ENCODE measurements around the gene BTF3L4. TPM values are rescaled to one million over a fixed set of nuclear protein-coding genes. Genes with fewer than 3 reads are reported as not detected.

The BTF3L4 gene
- total RNA-seq, 1 experiment from 2014 or later: 106 TPM

DNA sequence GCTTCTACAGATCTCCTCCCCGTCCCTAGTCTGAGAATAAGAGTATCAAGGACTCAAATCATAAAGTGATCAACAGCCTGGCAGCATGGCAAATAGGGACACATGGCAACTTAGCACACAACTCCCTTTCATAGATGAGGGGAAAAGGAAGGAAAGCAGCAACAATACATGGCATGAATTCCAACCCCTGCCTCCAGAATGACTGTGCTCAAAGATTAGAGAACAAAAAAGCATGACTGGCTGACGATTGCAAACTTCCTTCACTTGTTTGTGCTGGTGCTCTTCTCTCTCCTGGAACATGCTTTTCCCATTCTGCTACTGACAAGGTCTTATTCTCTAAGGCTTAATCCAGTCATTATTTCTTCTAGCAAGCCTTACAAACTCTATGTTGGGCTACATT lies 34.0 kb upstream of the BTF3L4 start:
- H3K27ac Mint-ChIP-seq: no peak overlapping the region
- H3K79me2 ChIP-seq (ENCODE audit: insufficient read depth, low read length): no peaks in the 10 kb centered on the region
- H3K27me3 ChIP-seq (ENCODE audit: insufficient read depth, low read length): no peaks in the 10 kb centered on the region
- H3K4me3 Mint-ChIP-seq: no peak overlapping the region
- no peak overlapping the region for H3K9ac ChIP-seq (ENCODE audit: extremely low read depth, insufficient read length, low read length)
- H2AK5ac ChIP-seq (ENCODE audit: insufficient read length, low read length): no peak overlapping the region
- no peaks in the 10 kb centered on the region for H4K20me1 ChIP-seq (ENCODE audit: control insufficient read depth, insufficient read depth, insufficient read length)
- no peak overlapping the region for H3K27ac ChIP-seq (ENCODE audit: insufficient read length, low read depth, low read length)
- DNase-seq: no peak
- no CpG with 5 or more reads among the region's 2 CpGs for WGBS (ENCODE audit: extremely low coverage, insufficient read length, low lambda C conversion rate)
- H3K18ac ChIP-seq (ENCODE audit: insufficient read length, low read depth, low read length): no peak overlapping the region
- no peak overlapping the region for H3T11ph ChIP-seq (ENCODE audit: low read length)
- no peaks in the 10 kb centered on the region for H3K4me1 Mint-ChIP-seq
- H3K23me2 ChIP-seq (ENCODE audit: insufficient read length, low read depth, low read length, poor library complexity, severe bottlenecking): no peaks in the 10 kb centered on the region
- H2BK20ac ChIP-seq (ENCODE audit: low read depth, low read length, poor library complexity, severe bottlenecking): no peak overlapping the region
- H3K79me1 ChIP-seq (ENCODE audit: insufficient read depth, low read depth, low read length, poor library complexity, severe bottlenecking): no peaks in the 10 kb centered on the region
- no peak overlapping the region for H2BK12ac ChIP-seq (ENCODE audit: insufficient read length, low read depth, low read length)
- H2BK15ac ChIP-seq (ENCODE audit: low read depth, low read length): no peak overlapping the region
- H2AFZ ChIP-seq (ENCODE audit: low read length): no peak overlapping the region
- H2BK5ac ChIP-seq (ENCODE audit: insufficient read length, low read length): no peak overlapping the region
- H3K56ac ChIP-seq (ENCODE audit: insufficient read length, low read depth, low read length): no peak overlapping the region
- H3K4me1 ChIP-seq (ENCODE audit: insufficient read depth, low read length): no peaks in the 10 kb centered on the region
- no peak overlapping the region for H3K4ac ChIP-seq (ENCODE audit: low read depth, low read length)
- TF ChIP-seq, protein P1, sequence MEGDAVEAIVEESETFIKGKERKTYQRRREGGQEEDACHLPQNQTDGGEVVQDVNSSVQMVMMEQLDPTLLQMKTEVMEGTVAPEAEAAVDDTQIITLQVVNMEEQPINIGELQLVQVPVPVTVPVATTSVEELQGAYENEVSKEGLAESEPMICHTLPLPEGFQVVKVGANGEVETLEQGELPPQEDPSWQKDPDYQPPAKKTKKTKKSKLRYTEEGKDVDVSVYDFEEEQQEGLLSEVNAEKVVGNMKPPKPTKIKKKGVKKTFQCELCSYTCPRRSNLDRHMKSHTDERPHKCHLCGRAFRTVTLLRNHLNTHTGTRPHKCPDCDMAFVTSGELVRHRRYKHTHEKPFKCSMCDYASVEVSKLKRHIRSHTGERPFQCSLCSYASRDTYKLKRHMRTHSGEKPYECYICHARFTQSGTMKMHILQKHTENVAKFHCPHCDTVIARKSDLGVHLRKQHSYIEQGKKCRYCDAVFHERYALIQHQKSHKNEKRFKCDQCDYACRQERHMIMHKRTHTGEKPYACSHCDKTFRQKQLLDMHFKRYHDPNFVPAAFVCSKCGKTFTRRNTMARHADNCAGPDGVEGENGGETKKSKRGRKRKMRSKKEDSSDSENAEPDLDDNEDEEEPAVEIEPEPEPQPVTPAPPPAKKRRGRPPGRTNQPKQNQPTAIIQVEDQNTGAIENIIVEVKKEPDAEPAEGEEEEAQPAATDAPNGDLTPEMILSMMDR (conservative IDR thresholded peaks at IDR 0.05): no peak
- H2BK120ac ChIP-seq (ENCODE audit: low read depth, low read length, poor library complexity, severe bottlenecking): no peak overlapping the region
- no peak overlapping the region for H3K4me2 ChIP-seq (ENCODE audit: insufficient read depth, insufficient read length, low read length)
- no peaks in the 10 kb centered on the region for H3K27me3 Mint-ChIP-seq (ENCODE audit: low read depth)
- peaks cover 31 to 58% (median 55%) of the 10 kb centered on the region in 3 experiments; a peak in 6 of 7 replicates for H3K36me3 Mint-ChIP-seq (ENCODE audit: insufficient read depth in 1 of 3, low read depth in 3 of 3)
- H3K23ac ChIP-seq (ENCODE audit: insufficient read length, low read depth, low read length): no peak overlapping the region
- no peak overlapping the region for H3K14ac ChIP-seq (ENCODE audit: insufficient read depth, low read length)
- no peaks in the 10 kb centered on the region for H3K9me3 Mint-ChIP-seq
- no peak overlapping the region for H4K5ac ChIP-seq (ENCODE audit: insufficient read length, low read depth, low read length)
- no peaks in the 10 kb centered on the region for H3K9me3 ChIP-seq (ENCODE audit: control insufficient read depth, low read depth, low read length)
- H4K8ac ChIP-seq (replicated peaks; ENCODE audit: insufficient read length, low read depth, low read length): no peak overlapping the region
- no peak overlapping the region for H4K91ac ChIP-seq (ENCODE audit: insufficient read length, low read depth, low read length)

Measured in H9 (cell line).